ENCODE data around the gene USP32.

GRCh38 chr17:60393840-60394723 lies 2.1 kb upstream of the USP32 start:
- TF ChIP-seq GATA1 (IDR thresholded peaks at IDR 0.05; ENCODE audit: low read depth, low read length) = no peak
- no peak for TF ChIP-seq POLR2A (IDR thresholded peaks at IDR 0.05; ENCODE audit: low read length)
